NT2/D1 (cell line): ENCODE data around the gene WDR82.

Source experiments
- SUZ12 ChIP-seq: IDR thresholded peaks from 2 replicates; pipeline ENCODE4 v1.6.1; 2011; ENCODE audit not compliant: insufficient read length, insufficient read depth; ENCODE audit errors: extremely low read depth
- ZNF274 ChIP-seq: IDR thresholded peaks from 2 replicates; pipeline ENCODE4 v1.6.1; 2011; ENCODE audit warnings: mild to moderate bottlenecking, low read depth, low read length

GRCh38 chr3:52237657-52238172 is 40.7 kb downstream of the WDR82 start:
- TF ChIP-seq SUZ12 (no peak), ZNF274 (no peak)
